ENCODE results near the gene BAZ2B. TPM values are rescaled to one million over a fixed set of nuclear protein-coding genes. Genes with fewer than 3 reads are reported as not detected.

BAZ2B gene
- total RNA-seq, 2 donors from 2014 or later: 53.1 to 64.1 TPM

GRCh38 chr2:159283529-159283928 lies 332.8 kb downstream of the BAZ2B start:
- Histone ChIP-seq H3K27ac (ENCODE audit: low read depth, low read length) (no peak overlapping the region), H3K4me1 (ENCODE audit: control insufficient read depth, insufficient read depth, low read length) (no peaks in the 10 kb centered on the region), H3K4me3 (ENCODE audit: low read length) (no peak overlapping the region), H3K9ac (ENCODE audit: extremely low read depth, low read length, poor library complexity, severe bottlenecking) (no peak overlapping the region), H3K9me3 (ENCODE audit: control insufficient read depth, low read length) (no peaks in the 10 kb centered on the region), H3K36me3 (ENCODE audit: control insufficient read depth, insufficient read depth, low read length) (peaks cover 19% of the 10 kb centered on the region), H3K27me3 (ENCODE audit: control insufficient read depth, insufficient read depth, low read length, poor library complexity, severe bottlenecking) (no peaks in the 10 kb centered on the region)
- no peak for TF ChIP-seq CTCF (conservative IDR thresholded peaks at IDR 0.05)
- no peak overlapping the region for H3K27ac Mint-ChIP-seq
- DNase-seq: no peak
- no peaks in the 10 kb centered on the region for H3K9me3 Mint-ChIP-seq
- H3K4me3 Mint-ChIP-seq: no peak overlapping the region
- 87% methylated on average over 5 of the region's 6 CpGs; no CpG with 5 or more reads in 1 of the 2 experiments for WGBS, 2 experiments (ENCODE audit: insufficient coverage in 1 of 2, insufficient read length in 1 of 2)
- H3K36me3 Mint-ChIP-seq (ENCODE audit: low read depth): peaks cover 22% of the 10 kb centered on the region
- H3K4me1 Mint-ChIP-seq: peaks cover 7% of the 10 kb centered on the region
- no peaks in the 10 kb centered on the region for H3K27me3 Mint-ChIP-seq (ENCODE audit: insufficient read depth)

DNA sequence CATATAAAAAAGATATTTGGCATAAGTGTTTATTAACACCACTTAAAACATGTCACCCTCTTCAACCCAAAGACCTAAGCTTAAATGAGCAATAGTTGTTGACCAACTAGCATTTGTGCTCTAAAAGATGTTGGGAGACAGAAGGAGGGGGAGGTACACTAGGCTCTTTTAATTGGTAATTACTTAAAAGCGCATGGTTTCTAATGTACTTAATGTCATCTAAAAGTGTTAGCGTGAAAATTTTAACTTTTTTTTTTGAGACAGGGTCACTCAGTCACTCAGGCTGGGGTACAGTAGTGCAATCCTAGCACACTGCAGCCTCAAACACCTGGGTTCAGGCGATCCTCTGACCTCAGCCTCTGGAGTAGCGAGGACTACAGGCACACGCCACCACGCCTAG lies 335.3 kb downstream of the BAZ2B start:
- H3K4me1 Mint-ChIP-seq: peaks cover 4% of the 10 kb centered on the region

GRCh38 chr2:159279700-159280099 lies 336.6 kb downstream of the BAZ2B start:
- no peak overlapping the region for H3K9ac ChIP-seq (ENCODE audit: extremely low read depth, low read length, poor library complexity, severe bottlenecking)
- Mint-ChIP-seq H3K27ac (no peak overlapping the region), H3K4me3 (no peak overlapping the region), H3K4me1 (peaks cover 2% of the 10 kb centered on the region), H3K36me3 (ENCODE audit: low read depth) (peaks cover 22% of the 10 kb centered on the region), H3K27me3 (ENCODE audit: insufficient read depth) (no peaks in the 10 kb centered on the region), H3K9me3 (no peaks in the 10 kb centered on the region)
- H3K4me1 ChIP-seq (ENCODE audit: control insufficient read depth, insufficient read depth, low read length): no peaks in the 10 kb centered on the region
- H3K9me3 ChIP-seq (ENCODE audit: control insufficient read depth, low read length): no peaks in the 10 kb centered on the region
- TF ChIP-seq CTCF (conservative IDR thresholded peaks at IDR 0.05): no peak
- no peak for DNase-seq
- H3K27ac ChIP-seq (ENCODE audit: low read depth, low read length): no peak overlapping the region
- peaks cover 19% of the 10 kb centered on the region for H3K36me3 ChIP-seq (ENCODE audit: control insufficient read depth, insufficient read depth, low read length)
- no peaks in the 10 kb centered on the region for H3K27me3 ChIP-seq (ENCODE audit: control insufficient read depth, insufficient read depth, low read length, poor library complexity, severe bottlenecking)
- H3K4me3 ChIP-seq (ENCODE audit: low read length): no peak overlapping the region
- 93 to 100% methylated on average over 1 to 2 of the region's 2 CpGs for WGBS, 2 experiments (ENCODE audit: insufficient coverage in 1 of 2, insufficient read length in 1 of 2)

More for the DNA sequence above, 335.3 kb downstream of the BAZ2B start:
- H3K27ac Mint-ChIP-seq: no peak overlapping the region
- DNase-seq: no peak
- no peaks in the 10 kb centered on the region for H3K27me3 ChIP-seq (ENCODE audit: control insufficient read depth, insufficient read depth, low read length, poor library complexity, severe bottlenecking)
- no peak overlapping the region for H3K4me3 ChIP-seq (ENCODE audit: low read length)
- no peak overlapping the region for H3K4me3 Mint-ChIP-seq
- no peaks in the 10 kb centered on the region for H3K27me3 Mint-ChIP-seq (ENCODE audit: insufficient read depth)
- no peak overlapping the region for H3K27ac ChIP-seq (ENCODE audit: low read depth, low read length)
- no peaks in the 10 kb centered on the region for H3K9me3 ChIP-seq (ENCODE audit: control insufficient read depth, low read length)
- H3K9ac ChIP-seq (ENCODE audit: extremely low read depth, low read length, poor library complexity, severe bottlenecking): no peak overlapping the region
- no peaks in the 10 kb centered on the region for H3K4me1 ChIP-seq (ENCODE audit: control insufficient read depth, insufficient read depth, low read length)
- H3K36me3 ChIP-seq (ENCODE audit: control insufficient read depth, insufficient read depth, low read length): peaks cover 19% of the 10 kb centered on the region
- H3K9me3 Mint-ChIP-seq: no peaks in the 10 kb centered on the region
- peaks cover 22% of the 10 kb centered on the region for H3K36me3 Mint-ChIP-seq (ENCODE audit: low read depth)
- no peak for TF ChIP-seq CTCF (conservative IDR thresholded peaks at IDR 0.05)
- 96 to 100% methylated on average over 2 to 6 of the region's 6 CpGs for WGBS, 2 experiments (ENCODE audit: insufficient coverage in 1 of 2, insufficient read length in 1 of 2)
